Ishikawa (cell line): ENCODE data around the gene SEMA6D.

Experiments
- CEBPB ChIP-seq: IDR thresholded peaks from 2 replicates; pipeline ENCODE4 v1.6.1; 2012
- CREB1 ChIP-seq: IDR thresholded peaks from 2 replicates; pipeline ENCODE4 v1.6.1; 2012; ENCODE audit warnings: low read depth
- EGR1 ChIP-seq: IDR thresholded peaks from 2 replicates; pipeline ENCODE4 v1.6.1; 2012
- EP300 ChIP-seq: IDR thresholded peaks from 2 replicates; pipeline ENCODE4 v1.6.1; 2012; ENCODE audit warnings: borderline replicate concordance
- FOXM1 ChIP-seq: IDR thresholded peaks from 2 replicates; pipeline ENCODE4 v1.6.1; 2012; ENCODE audit warnings: low read depth, borderline replicate concordance
- NFIC ChIP-seq: IDR thresholded peaks from 2 replicates; pipeline ENCODE4 v1.6.1; 2012
- RAD21 ChIP-seq: IDR thresholded peaks from 2 replicates; pipeline ENCODE4 v1.6.1; 2012; ENCODE audit warnings: low read depth
- TAF1 ChIP-seq: IDR thresholded peaks from 2 replicates; pipeline ENCODE4 v1.6.1; 2012; ENCODE audit warnings: low read depth, mild to moderate bottlenecking
- TCF12 ChIP-seq: IDR thresholded peaks from 2 replicates; pipeline ENCODE4 v1.6.1; 2012; ENCODE audit warnings: low read depth
- TEAD4 ChIP-seq: IDR thresholded peaks from 2 replicates; pipeline ENCODE4 v1.6.1; 2012
- YY1 ChIP-seq: IDR thresholded peaks from 2 replicates; pipeline ENCODE4 v1.6.1; 2012; ENCODE audit warnings: low read depth
- ZBTB7A ChIP-seq: IDR thresholded peaks from 2 replicates; pipeline ENCODE4 v1.6.1; 2012; ENCODE audit warnings: low read depth
- TF ChIP-seq, protein P1 (sequence below): IDR thresholded peaks from 2 replicates; pipeline ENCODE4 v1.6.1; 2012
- TF ChIP-seq, protein P2 (sequence below): IDR thresholded peaks from 2 replicates; pipeline ENCODE4 v1.6.1; 2012
- TF ChIP-seq, protein P3 (sequence below): IDR thresholded peaks from 2 replicates; pipeline ENCODE4 v1.6.1; 2012; ENCODE audit warnings: low read depth, mild to moderate bottlenecking

Gene SEMA6D

DNA sequence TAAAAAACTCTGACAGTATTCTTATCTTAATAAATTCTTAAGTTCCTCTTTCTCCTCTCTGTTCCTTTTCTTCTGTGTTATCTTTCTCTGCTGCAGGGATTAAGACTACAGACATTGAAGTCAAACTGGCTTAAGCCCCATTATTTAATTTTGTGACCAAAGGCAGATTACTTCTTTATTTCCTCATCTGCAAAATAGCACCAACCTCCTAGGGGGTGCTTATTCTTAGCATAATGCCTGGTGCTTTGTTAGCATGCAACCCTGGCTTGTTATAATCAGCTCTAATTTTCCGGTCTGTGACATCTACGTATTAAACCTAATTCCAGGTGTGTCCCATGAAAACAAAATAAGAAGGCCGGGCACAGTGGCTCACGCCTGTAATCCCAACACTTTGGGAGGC is 23.8 kb downstream of the SEMA6D start:
- TF ChIP-seq, protein P1, sequence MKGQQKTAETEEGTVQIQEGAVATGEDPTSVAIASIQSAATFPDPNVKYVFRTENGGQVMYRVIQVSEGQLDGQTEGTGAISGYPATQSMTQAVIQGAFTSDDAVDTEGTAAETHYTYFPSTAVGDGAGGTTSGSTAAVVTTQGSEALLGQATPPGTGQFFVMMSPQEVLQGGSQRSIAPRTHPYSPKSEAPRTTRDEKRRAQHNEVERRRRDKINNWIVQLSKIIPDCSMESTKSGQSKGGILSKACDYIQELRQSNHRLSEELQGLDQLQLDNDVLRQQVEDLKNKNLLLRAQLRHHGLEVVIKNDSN = no peak
- TF ChIP-seq CREB1 (no peak), TEAD4 (no peak), ZBTB7A (no peak), CEBPB (no peak), RAD21 (no peak), EP300 (no peak), NFIC (no peak)
- TF ChIP-seq, protein P2, sequence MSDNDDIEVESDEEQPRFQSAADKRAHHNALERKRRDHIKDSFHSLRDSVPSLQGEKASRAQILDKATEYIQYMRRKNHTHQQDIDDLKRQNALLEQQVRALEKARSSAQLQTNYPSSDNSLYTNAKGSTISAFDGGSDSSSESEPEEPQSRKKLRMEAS = no peak

DNA sequence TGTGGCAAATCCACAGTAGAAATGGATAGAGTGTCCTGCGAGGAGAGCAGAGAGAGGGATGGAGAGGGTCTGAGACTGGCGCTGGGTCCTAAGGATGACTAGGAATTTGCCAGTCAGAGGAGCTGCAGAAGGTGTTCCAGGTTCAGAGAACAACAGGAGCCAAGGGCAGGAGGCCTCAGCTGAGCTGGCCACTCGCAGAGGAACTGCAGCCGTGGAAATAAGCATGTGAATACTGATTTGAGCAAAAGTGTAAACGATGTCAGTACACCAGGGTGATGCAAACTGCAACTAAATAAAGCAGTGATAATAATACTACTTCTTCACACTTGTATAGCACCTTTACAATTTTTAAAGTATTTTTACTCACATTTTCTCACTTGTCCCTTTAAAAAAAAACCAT is 24.6 kb downstream of the SEMA6D start:
- TF ChIP-seq ZBTB7A (no peak), NFIC (no peak), RAD21 (no peak), TAF1 (no peak), FOXM1 (no peak), TEAD4 (no peak), EGR1 (no peak), YY1 (no peak)
- TF ChIP-seq, protein P3, sequence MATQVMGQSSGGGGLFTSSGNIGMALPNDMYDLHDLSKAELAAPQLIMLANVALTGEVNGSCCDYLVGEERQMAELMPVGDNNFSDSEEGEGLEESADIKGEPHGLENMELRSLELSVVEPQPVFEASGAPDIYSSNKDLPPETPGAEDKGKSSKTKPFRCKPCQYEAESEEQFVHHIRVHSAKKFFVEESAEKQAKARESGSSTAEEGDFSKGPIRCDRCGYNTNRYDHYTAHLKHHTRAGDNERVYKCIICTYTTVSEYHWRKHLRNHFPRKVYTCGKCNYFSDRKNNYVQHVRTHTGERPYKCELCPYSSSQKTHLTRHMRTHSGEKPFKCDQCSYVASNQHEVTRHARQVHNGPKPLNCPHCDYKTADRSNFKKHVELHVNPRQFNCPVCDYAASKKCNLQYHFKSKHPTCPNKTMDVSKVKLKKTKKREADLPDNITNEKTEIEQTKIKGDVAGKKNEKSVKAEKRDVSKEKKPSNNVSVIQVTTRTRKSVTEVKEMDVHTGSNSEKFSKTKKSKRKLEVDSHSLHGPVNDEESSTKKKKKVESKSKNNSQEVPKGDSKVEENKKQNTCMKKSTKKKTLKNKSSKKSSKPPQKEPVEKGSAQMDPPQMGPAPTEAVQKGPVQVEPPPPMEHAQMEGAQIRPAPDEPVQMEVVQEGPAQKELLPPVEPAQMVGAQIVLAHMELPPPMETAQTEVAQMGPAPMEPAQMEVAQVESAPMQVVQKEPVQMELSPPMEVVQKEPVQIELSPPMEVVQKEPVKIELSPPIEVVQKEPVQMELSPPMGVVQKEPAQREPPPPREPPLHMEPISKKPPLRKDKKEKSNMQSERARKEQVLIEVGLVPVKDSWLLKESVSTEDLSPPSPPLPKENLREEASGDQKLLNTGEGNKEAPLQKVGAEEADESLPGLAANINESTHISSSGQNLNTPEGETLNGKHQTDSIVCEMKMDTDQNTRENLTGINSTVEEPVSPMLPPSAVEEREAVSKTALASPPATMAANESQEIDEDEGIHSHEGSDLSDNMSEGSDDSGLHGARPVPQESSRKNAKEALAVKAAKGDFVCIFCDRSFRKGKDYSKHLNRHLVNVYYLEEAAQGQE = no peak
- TF ChIP-seq, protein P1 = no peak

DNA sequence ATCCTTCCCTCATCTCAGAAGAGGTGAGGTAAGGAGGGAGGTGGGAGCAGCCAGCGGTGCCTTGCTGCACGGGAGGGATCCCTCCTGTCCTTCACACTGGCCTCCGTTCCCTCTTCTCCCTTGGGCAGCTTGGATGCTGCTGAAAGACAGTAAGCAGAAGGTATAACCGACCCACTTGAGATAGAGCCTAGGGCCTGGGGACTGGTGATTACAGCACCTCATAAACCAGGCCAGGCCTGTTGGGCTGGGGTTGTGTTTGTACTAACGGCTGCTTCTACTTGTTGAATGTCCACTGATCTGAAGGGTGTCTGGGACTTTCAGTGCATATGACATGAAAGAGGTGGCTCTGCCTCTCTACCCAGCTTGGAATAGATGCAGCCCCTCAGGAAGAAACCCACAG is 25.0 kb downstream of the SEMA6D start:
- TF ChIP-seq, protein P1 = no peak
- no peak for TF ChIP-seq NFIC
- TF ChIP-seq RAD21 = no peak
- TF ChIP-seq, protein P3 = no peak
- TF ChIP-seq FOXM1 = no peak
- TF ChIP-seq TCF12 = no peak
- TF ChIP-seq EP300 = no peak
- TF ChIP-seq TAF1 = no peak
- TF ChIP-seq EGR1 = no peak

DNA sequence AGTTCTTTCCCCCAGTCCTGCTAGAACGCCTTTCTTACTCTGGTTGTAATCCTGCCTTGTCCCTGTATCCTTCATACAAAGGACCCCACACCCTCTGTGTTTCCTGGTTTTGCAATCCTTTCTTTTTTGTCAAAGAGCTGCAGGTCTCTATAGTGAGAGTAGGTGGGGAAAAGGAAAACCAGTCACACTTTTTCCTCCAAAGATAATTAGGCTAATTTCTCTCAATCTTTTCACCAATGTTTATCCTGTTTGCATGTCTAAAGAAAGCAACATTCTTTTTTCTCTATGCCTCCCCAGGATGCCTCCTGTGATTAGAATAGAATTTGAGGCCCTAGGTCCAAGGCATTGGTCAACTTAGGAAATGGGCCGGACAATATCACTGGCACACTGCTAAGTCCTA is 25.4 kb downstream of the SEMA6D start:
- no peak for TF ChIP-seq EGR1
- no peak for TF ChIP-seq TCF12
- no peak for TF ChIP-seq TAF1

DNA sequence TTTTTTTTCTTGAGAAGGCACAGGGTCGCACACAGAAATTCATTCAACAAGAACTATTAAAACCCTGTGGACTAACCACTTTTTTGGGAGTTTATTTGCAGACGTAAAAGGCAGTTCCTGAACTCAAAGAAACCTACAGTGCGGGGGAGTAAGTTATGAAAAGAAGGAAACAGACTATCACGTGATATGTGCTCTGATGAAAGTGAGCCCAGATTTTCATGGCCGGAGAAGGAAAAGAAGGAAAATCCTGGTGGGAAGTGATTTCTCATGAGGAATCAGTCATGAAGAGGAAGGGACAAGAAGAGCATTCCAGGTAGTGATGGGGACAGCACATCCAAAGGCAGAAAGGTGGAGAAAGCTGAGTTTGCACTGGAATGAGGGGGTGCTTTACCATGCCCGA is 26.1 kb downstream of the SEMA6D start:
- TF ChIP-seq EGR1 (no peak), CEBPB (no peak), NFIC (no peak)

DNA sequence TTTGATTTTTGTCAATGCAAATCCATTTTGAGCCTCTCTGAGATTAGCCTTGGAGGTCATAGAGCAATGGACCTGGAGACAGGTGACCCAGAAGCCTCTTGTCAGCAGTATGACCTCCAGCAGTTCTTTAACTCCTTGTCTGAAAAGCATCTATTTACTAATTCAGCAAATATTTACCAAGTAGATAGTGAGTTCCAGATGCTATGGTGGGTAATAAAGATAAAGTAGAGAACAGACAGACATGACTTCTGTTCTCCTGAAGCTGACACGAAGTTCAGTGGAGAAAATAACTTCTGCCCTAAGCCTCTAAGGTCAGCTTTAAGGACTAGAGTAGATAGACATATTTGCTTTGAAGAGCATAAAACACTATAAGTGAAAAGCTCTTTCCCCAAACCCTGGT is 26.6 kb downstream of the SEMA6D start:
- TF ChIP-seq EP300 (no peak), EGR1 (no peak), FOXM1 (no peak), ZBTB7A (no peak), CEBPB (no peak), TEAD4 (no peak)
- TF ChIP-seq, protein P3 = no peak
- TF ChIP-seq, protein P1 = no peak
